ENCODE results near the gene ELAPOR1.

ELAPOR1 gene

GRCh38 chr1:109113590-109114341 lies at the start of gene ELAPOR1:
Gene ELAPOR1, plus strand, starts transcription at chr1:109114115. Its CDS starts 69 bp downstream, at chr1:109114184.
- DNase-seq (ENCODE audit: low read depth), result no peak
- peak within 1 kb of the TSS; percentile 16 for H3K4me3 ChIP-seq (ENCODE audit: control insufficient read depth, low read depth, low read length)
- TF ChIP-seq CTCF (conservative IDR thresholded peaks at IDR 0.05; ENCODE audit: control insufficient read depth, insufficient read depth, low read depth, low read length), result no peak

GRCh38 chr1:109065137-109065536 lies 48.8 kb upstream of the ELAPOR1 start:
- no peak for DNase-seq (ENCODE audit: low read depth)
- H3K4me3 ChIP-seq (ENCODE audit: control insufficient read depth, low read depth, low read length), result no peak overlapping the region
- no peak for TF ChIP-seq CTCF (conservative IDR thresholded peaks at IDR 0.05; ENCODE audit: control insufficient read depth, insufficient read depth, low read depth, low read length)

GRCh38 chr1:109067883-109068282 lies 46.0 kb upstream of the ELAPOR1 start:
- no peak overlapping the region for H3K4me3 ChIP-seq (ENCODE audit: control insufficient read depth, low read depth, low read length)
- TF ChIP-seq CTCF (conservative IDR thresholded peaks at IDR 0.05; ENCODE audit: control insufficient read depth, insufficient read depth, low read depth, low read length), result no peak
- DNase-seq (ENCODE audit: low read depth), result no peak

- H3K4me3 ChIP-seq (ENCODE audit: control insufficient read depth, low read depth, low read length), result no peak overlapping the region
- TF ChIP-seq CTCF (conservative IDR thresholded peaks at IDR 0.05; ENCODE audit: control insufficient read depth, insufficient read depth, low read depth, low read length), result no peak
- no peak for DNase-seq (ENCODE audit: low read depth)
Observed at GRCh38 chr1:109069294-109069693, 44.6 kb upstream of the ELAPOR1 start.

GRCh38 chr1:109075531-109076490 lies 38.1 kb upstream of the ELAPOR1 start, which contains the start of gene TAF13:
Gene TAF13, minus strand, starts transcription at chr1:109076003. Its CDS starts 56 bp downstream, at chr1:109075947.
- peak within 1 kb of the TSS; percentile 88 for H3K4me3 ChIP-seq (ENCODE audit: control insufficient read depth, low read depth, low read length)
- TF ChIP-seq CTCF (conservative IDR thresholded peaks at IDR 0.05; ENCODE audit: control insufficient read depth, insufficient read depth, low read depth, low read length), result no peak
- DNase-seq (ENCODE audit: low read depth), result peak; percentile 93

- TF ChIP-seq CTCF (conservative IDR thresholded peaks at IDR 0.05; ENCODE audit: control insufficient read depth, insufficient read depth, low read depth, low read length), result no peak
- DNase-seq (ENCODE audit: low read depth), result no peak
Observed at GRCh38 chr1:109078317-109078716, 35.6 kb upstream of the ELAPOR1 start.

More at GRCh38 chr1:109078317-109078716, 35.6 kb upstream of the ELAPOR1 start:
- no peak overlapping the region for H3K4me3 ChIP-seq (ENCODE audit: control insufficient read depth, low read depth, low read length)
